Kidney (tissue), 14 donors: ENCODE data around the gene MFAP5. TPM values are rescaled to one million over a fixed set of nuclear protein-coding genes. Genes with fewer than 3 reads are reported as not detected.

Source experiments
- DNase-seq, 5 donors: peaks; one replicate each; pipeline ENCODE4 v3.0.0-alpha.2; 2013 to 2020
- FAIRE-seq: peaks from 2 replicates; lab custom pipeline; 2012; peaks lifted over from hg19 to GRCh38; lab: Jason Lieb, UNC
- H3K27ac ChIP-seq, 2 donors: one replicate each; pipeline ENCODE4 v1.7.0; 2013; ENCODE audit warnings: low read depth in 2 of 2, low read length in 2 of 2, inconsistent platforms in 1 of 2
- H3K27me3 ChIP-seq: one replicate; pipeline ENCODE4 v1.7.1; 2013; ENCODE audit warnings: low read length, inconsistent platforms; ENCODE audit not compliant: control insufficient read depth, insufficient read depth
- H3K36me3 ChIP-seq, 3 donors: one replicate each; pipeline versions ENCODE4 v1.7.0 to v1.7.1; 2013; ENCODE audit warnings: low read length in 3 of 3, control low read depth in 1 of 3, inconsistent platforms in 1 of 3; ENCODE audit not compliant: insufficient read depth in 3 of 3, control insufficient read depth in 2 of 3
- H3K4me1 ChIP-seq, 3 donors: one replicate each; pipeline versions ENCODE4 v1.7.0 to v1.7.1; 2013; ENCODE audit warnings: low read length in 3 of 3, inconsistent platforms in 1 of 3, low read depth in 1 of 3; ENCODE audit not compliant: control insufficient read depth in 2 of 3, insufficient read depth in 2 of 3
- H3K4me3 ChIP-seq, 3 donors: one replicate each; pipeline versions ENCODE4 v1.7.0 to v1.8.1; 2013; ENCODE audit warnings: low read length in 3 of 3, control low read depth in 1 of 3, inconsistent platforms in 1 of 3
- H3K9ac ChIP-seq, 3 donors: one replicate each; pipeline versions ENCODE4 v1.7.0 to v1.7.1; 2013; ENCODE audit warnings: low read length in 3 of 3, control low read depth in 1 of 3, inconsistent platforms in 1 of 3
- H3K9me3 ChIP-seq, 3 donors: one replicate each; pipeline versions ENCODE4 v1.7.0 to v1.7.1; 2013; ENCODE audit warnings: low read length in 3 of 3, control low read depth in 1 of 3, inconsistent platforms in 1 of 3; ENCODE audit not compliant: control insufficient read depth in 2 of 3, insufficient read depth in 1 of 3
- intact Hi-C: fragments of 100-400 bp; cut with DNase I; formaldehyde crosslinking; loops from one replicate; pipeline ENCODE4 v1.11.1; 2022
- polyA plus RNA-seq: library from polyadenylated mRNA; stranded (reverse); fragments of 350-450 nt; fragmentation: Illumina TruSeq; extraction: RNeasy Lipid Tissue Mini Kit (QIAGEN cat#74804); gene quantifications from one replicate; pipeline ENCODE4 v1.2.3, GENCODE V29; 2014; ENCODE audit warnings: low read depth, low replicate concordance; ENCODE audit not compliant: insufficient read depth
- total RNA-seq: library from RNA; stranded (reverse); fragmentation: NEBNext Ultra II Directional; extraction: Animal tissue kit (Norgen Biotek cat#: 25700); gene quantifications from one replicate; pipeline ENCODE4 v1.2.1, GENCODE V29; 2021
- TF ChIP-seq, protein P1 (sequence below): IDR thresholded peaks from 3 replicates; pipeline ENCODE4 v1.5.1; 2012; ENCODE audit warnings: mild to moderate bottlenecking, moderate library complexity, borderline replicate concordance; ENCODE audit not compliant: insufficient read depth; ENCODE audit errors: extremely low read depth
- donor health status: control.
- donor health status: control.
- donor health status: control.
- donor health status: control.
- donor health status: control.
- donor health status: DM: yes; HTN: yes; CAD: no.
- donor health status: Normal renal cell carcinoma (clear cell type).

The MFAP5 gene
- total and polyA plus RNA-seq, 2 donors from 2014 or later: 0.38 to 0.52 TPM

DNA sequence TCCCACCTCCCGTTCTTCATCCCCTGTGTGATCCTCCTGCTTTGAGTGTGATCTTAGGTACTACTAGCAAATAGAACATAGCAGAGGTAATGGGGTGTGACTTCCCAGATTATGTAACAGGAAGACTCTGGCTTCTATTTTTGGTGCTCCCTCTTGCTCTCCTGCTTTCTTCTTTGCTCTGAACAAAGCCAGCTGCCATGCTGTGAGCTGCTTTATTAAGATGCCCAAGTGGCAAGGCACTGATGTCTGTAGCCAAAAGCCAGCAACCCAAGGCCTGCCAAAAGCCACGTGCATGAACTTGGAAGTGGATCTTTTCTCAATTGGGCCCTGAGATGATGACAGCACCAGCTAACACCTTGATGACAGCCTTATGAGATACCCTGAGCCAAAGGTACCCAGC lies 5.8 kb upstream of the MFAP5 start:
- no peaks in the 10 kb centered on the region for H3K36me3 ChIP-seq
- TF ChIP-seq, protein P1, sequence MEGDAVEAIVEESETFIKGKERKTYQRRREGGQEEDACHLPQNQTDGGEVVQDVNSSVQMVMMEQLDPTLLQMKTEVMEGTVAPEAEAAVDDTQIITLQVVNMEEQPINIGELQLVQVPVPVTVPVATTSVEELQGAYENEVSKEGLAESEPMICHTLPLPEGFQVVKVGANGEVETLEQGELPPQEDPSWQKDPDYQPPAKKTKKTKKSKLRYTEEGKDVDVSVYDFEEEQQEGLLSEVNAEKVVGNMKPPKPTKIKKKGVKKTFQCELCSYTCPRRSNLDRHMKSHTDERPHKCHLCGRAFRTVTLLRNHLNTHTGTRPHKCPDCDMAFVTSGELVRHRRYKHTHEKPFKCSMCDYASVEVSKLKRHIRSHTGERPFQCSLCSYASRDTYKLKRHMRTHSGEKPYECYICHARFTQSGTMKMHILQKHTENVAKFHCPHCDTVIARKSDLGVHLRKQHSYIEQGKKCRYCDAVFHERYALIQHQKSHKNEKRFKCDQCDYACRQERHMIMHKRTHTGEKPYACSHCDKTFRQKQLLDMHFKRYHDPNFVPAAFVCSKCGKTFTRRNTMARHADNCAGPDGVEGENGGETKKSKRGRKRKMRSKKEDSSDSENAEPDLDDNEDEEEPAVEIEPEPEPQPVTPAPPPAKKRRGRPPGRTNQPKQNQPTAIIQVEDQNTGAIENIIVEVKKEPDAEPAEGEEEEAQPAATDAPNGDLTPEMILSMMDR: no peak
- H3K4me3 ChIP-seq: no peak overlapping the region
- no peak for DNase-seq
- intact Hi-C loops: no loop called here
- no peaks in the 10 kb centered on the region for H3K4me1 ChIP-seq
- H3K27me3 ChIP-seq: no peaks in the 10 kb centered on the region
- no peak for FAIRE-seq
- H3K9ac ChIP-seq: no peak overlapping the region
- H3K27ac ChIP-seq: no peak overlapping the region
- H3K9me3 ChIP-seq: no peaks in the 10 kb centered on the region

DNA sequence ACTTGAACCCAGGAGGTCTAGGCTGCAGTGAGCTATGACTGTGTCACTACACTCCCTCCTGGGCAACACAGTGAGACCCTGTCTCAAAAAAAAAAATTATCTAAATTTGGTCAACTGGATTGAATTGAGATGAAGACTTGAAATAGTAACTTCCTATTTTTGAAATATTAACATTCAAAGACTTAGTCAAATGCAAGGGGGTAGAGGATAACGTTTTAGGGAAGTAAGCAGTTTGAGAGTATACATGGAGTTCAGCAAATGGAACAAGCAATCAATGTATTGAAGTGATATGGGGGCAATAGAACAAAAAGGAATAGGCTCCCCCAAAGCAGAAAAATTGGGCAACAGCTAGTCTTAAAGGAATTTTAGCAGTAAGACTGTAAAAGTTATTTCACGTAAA lies 4.6 kb upstream of the MFAP5 start:
- intact Hi-C loops: no loop called here
- Histone ChIP-seq H3K4me1 (no peaks in the 10 kb centered on the region), H3K9me3 (no peaks in the 10 kb centered on the region), H3K9ac (no peak overlapping the region), H3K4me3 (no peak overlapping the region), H3K27ac (no peak overlapping the region), H3K27me3 (no peaks in the 10 kb centered on the region), H3K36me3 (no peaks in the 10 kb centered on the region)
- DNase-seq: no peak
- TF ChIP-seq, protein P1: no peak
- FAIRE-seq: no peak

DNA sequence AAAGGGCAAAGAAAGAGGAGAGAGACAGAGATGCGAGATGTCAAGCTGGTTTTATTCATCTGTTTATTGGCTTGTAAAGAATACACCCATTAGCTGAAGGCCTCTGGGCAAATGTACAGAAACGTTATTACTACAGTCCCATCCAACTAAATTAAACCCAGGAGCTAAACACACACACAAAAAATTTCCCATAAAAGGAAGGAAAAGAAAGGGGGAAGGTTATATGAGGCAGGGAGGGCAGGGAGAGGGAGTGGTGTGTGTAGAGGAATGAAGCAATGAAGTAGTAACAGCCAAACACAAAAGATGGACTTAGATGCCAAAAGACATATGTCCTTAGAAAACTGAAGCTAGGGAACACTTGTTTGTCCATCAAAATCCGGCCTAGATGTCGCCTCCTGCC lies 3.1 kb upstream of the MFAP5 start:
- TF ChIP-seq, protein P1: no peak
- Histone ChIP-seq H3K4me1 (no peaks in the 10 kb centered on the region), H3K9me3 (no peaks in the 10 kb centered on the region), H3K27ac (no peak overlapping the region), H3K4me3 (no peak overlapping the region), H3K27me3 (no peaks in the 10 kb centered on the region), H3K36me3 (no peaks in the 10 kb centered on the region), H3K9ac (no peak overlapping the region)
- FAIRE-seq: no peak
- intact Hi-C loops: no loop called here
- no peak for DNase-seq

DNA sequence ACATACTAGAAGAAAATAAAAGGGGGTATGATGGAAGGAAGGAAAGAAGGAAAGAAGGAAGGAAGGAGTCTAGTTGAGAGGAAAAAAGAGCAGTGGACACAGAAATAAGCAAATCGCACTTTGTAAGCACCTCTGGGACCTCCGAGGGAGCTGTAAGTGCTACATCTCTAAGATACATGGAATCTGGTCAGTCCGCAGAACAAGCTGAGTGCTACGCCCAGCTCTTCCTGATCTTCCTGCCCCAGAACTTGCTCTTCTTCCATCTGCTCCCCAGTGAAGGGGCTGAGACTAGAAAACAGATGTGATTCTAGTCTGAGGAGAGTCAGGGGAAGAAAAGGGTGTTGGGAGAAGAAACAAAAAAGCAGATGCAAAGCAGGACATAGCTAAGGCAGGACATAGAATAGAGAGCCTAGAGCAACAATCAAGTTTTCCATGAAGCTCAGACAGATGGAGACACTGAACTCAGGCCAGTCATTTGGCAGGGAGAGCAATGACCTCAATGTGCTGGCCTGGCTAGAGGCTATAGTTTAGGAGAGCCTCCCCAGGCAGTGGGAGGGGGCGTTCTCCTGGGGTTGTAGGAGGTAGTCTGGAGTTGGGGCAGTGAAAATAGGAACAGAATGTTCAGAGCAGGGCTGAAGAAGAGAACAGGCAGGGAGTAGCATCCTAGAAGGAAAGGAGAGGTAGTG lies 1.7 kb upstream of the MFAP5 start:
- intact Hi-C loops: no loop called here
- no peak for FAIRE-seq
- no peaks in the 10 kb centered on the region for H3K36me3 ChIP-seq
- no peak overlapping the region for H3K27ac ChIP-seq
- H3K4me1 ChIP-seq: no peaks in the 10 kb centered on the region
- no peaks in the 10 kb centered on the region for H3K27me3 ChIP-seq
- H3K9ac ChIP-seq: no peak overlapping the region
- no peak for DNase-seq
- no peak overlapping the region for H3K4me3 ChIP-seq
- no peaks in the 10 kb centered on the region for H3K9me3 ChIP-seq
- TF ChIP-seq, protein P1: no peak
